Measurements from ENCODE around the gene DOCK3. TPM values are rescaled to one million over a fixed set of nuclear protein-coding genes. Genes with fewer than 3 reads are reported as not detected.

Gene DOCK3
- total RNA-seq, 2 donors from 2014 or later: 7.7 to 8.5 TPM

DNA sequence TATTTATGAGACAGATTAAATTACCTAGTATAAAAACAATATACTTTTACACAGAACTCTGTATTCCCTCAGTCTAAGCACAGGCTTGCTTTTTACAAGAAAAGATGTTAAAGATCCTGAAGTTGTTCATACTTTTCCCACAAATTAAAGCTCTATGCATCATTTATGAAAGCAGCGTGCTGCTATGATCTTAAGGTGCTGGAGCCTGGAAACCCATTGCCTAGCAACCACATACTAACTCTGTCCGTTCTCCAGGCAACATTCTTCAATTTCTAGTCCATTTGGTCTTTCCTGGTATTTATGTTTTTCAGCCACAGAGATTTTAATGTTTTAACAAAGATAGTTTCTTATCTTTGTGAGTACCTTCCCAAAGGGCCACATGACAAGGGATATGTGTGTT, 312.0 kb downstream of the DOCK3 start:
- H3K9me3 ChIP-seq (ENCODE audit: control insufficient read depth, low read length): peaks cover 11% of the 10 kb centered on the region
- H3K4me3 ChIP-seq (ENCODE audit: low read length): no peak overlapping the region
- Mint-ChIP-seq H3K36me3 (ENCODE audit: low read depth) (peaks cover 15% of the 10 kb centered on the region), H3K27me3 (ENCODE audit: insufficient read depth) (no peaks in the 10 kb centered on the region), H3K4me1 (no peaks in the 10 kb centered on the region), H3K4me3 (no peak overlapping the region), H3K27ac (no peak overlapping the region), H3K9me3 (peaks cover 13% of the 10 kb centered on the region)
- WGBS, 2 experiments (ENCODE audit: insufficient coverage in 1 of 2, insufficient read length in 1 of 2): 79 to 95% methylated on average over 2 of the region's 2 CpGs
- no peak overlapping the region for H3K27ac ChIP-seq (ENCODE audit: low read depth, low read length)
- H3K27me3 ChIP-seq (ENCODE audit: control insufficient read depth, insufficient read depth, low read length, poor library complexity, severe bottlenecking): no peaks in the 10 kb centered on the region
- no peaks in the 10 kb centered on the region for H3K4me1 ChIP-seq (ENCODE audit: control insufficient read depth, insufficient read depth, low read length)
- TF ChIP-seq, protein P1, sequence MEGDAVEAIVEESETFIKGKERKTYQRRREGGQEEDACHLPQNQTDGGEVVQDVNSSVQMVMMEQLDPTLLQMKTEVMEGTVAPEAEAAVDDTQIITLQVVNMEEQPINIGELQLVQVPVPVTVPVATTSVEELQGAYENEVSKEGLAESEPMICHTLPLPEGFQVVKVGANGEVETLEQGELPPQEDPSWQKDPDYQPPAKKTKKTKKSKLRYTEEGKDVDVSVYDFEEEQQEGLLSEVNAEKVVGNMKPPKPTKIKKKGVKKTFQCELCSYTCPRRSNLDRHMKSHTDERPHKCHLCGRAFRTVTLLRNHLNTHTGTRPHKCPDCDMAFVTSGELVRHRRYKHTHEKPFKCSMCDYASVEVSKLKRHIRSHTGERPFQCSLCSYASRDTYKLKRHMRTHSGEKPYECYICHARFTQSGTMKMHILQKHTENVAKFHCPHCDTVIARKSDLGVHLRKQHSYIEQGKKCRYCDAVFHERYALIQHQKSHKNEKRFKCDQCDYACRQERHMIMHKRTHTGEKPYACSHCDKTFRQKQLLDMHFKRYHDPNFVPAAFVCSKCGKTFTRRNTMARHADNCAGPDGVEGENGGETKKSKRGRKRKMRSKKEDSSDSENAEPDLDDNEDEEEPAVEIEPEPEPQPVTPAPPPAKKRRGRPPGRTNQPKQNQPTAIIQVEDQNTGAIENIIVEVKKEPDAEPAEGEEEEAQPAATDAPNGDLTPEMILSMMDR (conservative IDR thresholded peaks at IDR 0.05): no peak
- H3K9ac ChIP-seq (ENCODE audit: extremely low read depth, low read length, poor library complexity, severe bottlenecking): no peak overlapping the region
- DNase-seq: no peak
- H3K36me3 ChIP-seq (ENCODE audit: control insufficient read depth, insufficient read depth, low read length): no peaks in the 10 kb centered on the region

DNA sequence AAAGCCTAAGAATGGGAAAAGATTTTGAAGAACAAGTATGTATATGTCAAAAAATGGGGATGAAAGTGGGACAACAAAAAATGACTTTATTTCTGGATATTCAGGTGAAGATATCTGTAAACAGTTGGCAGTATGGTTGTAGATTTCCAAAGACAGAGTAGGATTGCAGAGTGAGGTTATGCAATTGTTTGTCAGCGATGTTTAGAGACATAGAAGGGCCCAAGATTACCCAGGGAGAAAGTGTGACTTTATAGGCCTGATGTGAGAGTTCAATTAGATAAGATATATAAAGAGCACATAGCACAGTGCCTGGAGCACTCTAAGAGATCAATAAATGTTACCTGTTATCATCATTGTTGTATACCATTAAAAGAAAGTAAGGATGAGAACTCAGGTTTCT, 319.8 kb downstream of the DOCK3 start:
- no peaks in the 10 kb centered on the region for H3K27me3 Mint-ChIP-seq (ENCODE audit: insufficient read depth)

DNA sequence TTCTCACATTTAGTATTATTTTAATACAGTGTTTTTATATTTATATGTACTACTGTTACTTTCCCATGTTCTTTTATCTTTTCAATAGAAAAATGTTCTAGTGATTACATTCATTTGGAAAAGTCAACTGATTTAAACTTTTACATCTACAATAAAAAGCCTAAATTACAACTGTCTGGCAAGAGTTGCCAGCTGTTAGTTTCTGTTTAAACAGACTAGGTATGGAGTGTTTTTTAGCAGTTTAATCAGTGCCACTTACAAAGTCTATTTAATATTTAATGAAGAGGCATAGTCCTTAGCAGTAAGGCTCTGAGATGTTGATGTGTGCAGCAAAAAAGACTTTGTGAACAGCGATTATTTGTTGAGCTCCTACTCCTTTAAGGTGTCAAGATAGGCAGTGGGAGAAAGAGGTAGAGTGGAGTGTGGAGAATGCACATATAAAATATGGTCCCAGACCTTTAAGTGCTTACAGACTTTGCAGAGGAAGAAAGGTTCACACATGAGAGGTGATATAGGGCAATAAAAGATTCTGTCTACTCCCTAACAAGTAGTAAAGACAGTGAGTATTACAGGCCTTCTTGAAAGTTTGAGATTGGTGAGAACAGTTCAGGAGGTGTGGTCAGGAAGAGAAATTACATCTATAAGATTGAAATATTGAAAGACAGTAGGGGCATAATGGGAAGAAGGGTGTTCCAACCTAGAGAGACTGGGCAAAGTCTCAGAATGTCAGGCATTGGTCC, 320.5 kb downstream of the DOCK3 start:
- H3K36me3 Mint-ChIP-seq (ENCODE audit: low read depth): peaks cover 10% of the 10 kb centered on the region
- no peaks in the 10 kb centered on the region for H3K4me1 ChIP-seq (ENCODE audit: control insufficient read depth, insufficient read depth, low read length)
- no peak overlapping the region for H3K9ac ChIP-seq (ENCODE audit: extremely low read depth, low read length, poor library complexity, severe bottlenecking)
- peaks cover 14% of the 10 kb centered on the region for H3K9me3 ChIP-seq (ENCODE audit: control insufficient read depth, low read length)
- H3K27me3 Mint-ChIP-seq (ENCODE audit: insufficient read depth): no peaks in the 10 kb centered on the region
- no peak for DNase-seq
- H3K27ac ChIP-seq (ENCODE audit: low read depth, low read length): no peak overlapping the region
- H3K36me3 ChIP-seq (ENCODE audit: control insufficient read depth, insufficient read depth, low read length): no peaks in the 10 kb centered on the region
- no peaks in the 10 kb centered on the region for H3K4me1 Mint-ChIP-seq
- H3K9me3 Mint-ChIP-seq: peaks cover 21% of the 10 kb centered on the region
- TF ChIP-seq, protein P1 (conservative IDR thresholded peaks at IDR 0.05): no peak
- H3K4me3 Mint-ChIP-seq: no peak overlapping the region
- H3K27me3 ChIP-seq (ENCODE audit: control insufficient read depth, insufficient read depth, low read length, poor library complexity, severe bottlenecking): no peaks in the 10 kb centered on the region
- WGBS, 2 experiments (ENCODE audit: insufficient coverage in 1 of 2, insufficient read length in 1 of 2): 85 to 93% methylated on average over 1 of the region's 1 CpG
- no peak overlapping the region for H3K27ac Mint-ChIP-seq
- H3K4me3 ChIP-seq (ENCODE audit: low read length): no peak overlapping the region

More for the DNA sequence above, 319.8 kb downstream of the DOCK3 start:
- Mint-ChIP-seq H3K9me3 (peaks cover 21% of the 10 kb centered on the region), H3K4me3 (no peak overlapping the region), H3K36me3 (ENCODE audit: low read depth) (peaks cover 11% of the 10 kb centered on the region), H3K27ac (no peak overlapping the region), H3K4me1 (no peaks in the 10 kb centered on the region)
- TF ChIP-seq, protein P1 (conservative IDR thresholded peaks at IDR 0.05): no peak
- H3K9me3 ChIP-seq (ENCODE audit: control insufficient read depth, low read length): peaks cover 14% of the 10 kb centered on the region
- H3K36me3 ChIP-seq (ENCODE audit: control insufficient read depth, insufficient read depth, low read length): no peaks in the 10 kb centered on the region
- H3K27ac ChIP-seq (ENCODE audit: low read depth, low read length): no peak overlapping the region
- H3K27me3 ChIP-seq (ENCODE audit: control insufficient read depth, insufficient read depth, low read length, poor library complexity, severe bottlenecking): no peaks in the 10 kb centered on the region
- no peak overlapping the region for H3K4me3 ChIP-seq (ENCODE audit: low read length)
- no peak for DNase-seq
- no peaks in the 10 kb centered on the region for H3K4me1 ChIP-seq (ENCODE audit: control insufficient read depth, insufficient read depth, low read length)
- 41 to 43% methylated on average over 1 of the region's 1 CpG for WGBS, 2 experiments (ENCODE audit: insufficient coverage in 1 of 2, insufficient read length in 1 of 2)
- H3K9ac ChIP-seq (ENCODE audit: extremely low read depth, low read length, poor library complexity, severe bottlenecking): no peak overlapping the region
